ENCODE measurements around the gene PDZRN3.

GRCh38 chr3:73350996-73351395 lies 273.7 kb downstream of the PDZRN3 start:
- TF ChIP-seq CTCF (conservative IDR thresholded peaks at IDR 0.05; ENCODE audit: low read depth, low read length), result no peak
- TF ChIP-seq EZH2 (IDR thresholded peaks at IDR 0.05; ENCODE audit: borderline replicate concordance, low read depth, low read length, poor library complexity, severe bottlenecking), result no peak

All from A673 (cell line).